ENCODE measurements around the gene FKBP1C.
"Not testable (repeated sequence)": the region's sequence is repeated elsewhere in the genome, so short reads cannot be mapped to it uniquely, and the experiment has no call there.

Gene FKBP1C

GRCh38 chr6:63211343-63211742 lies at the start of gene FKBP1C:
TSS of gene FKBP1C (plus strand) at chr6:63211469.
- H3K27ac ChIP-seq; DNase-seq (ENCODE audit: low spot score); CTCF ChIA-PET; POLR2A ChIA-PET (ENCODE audit: low non-redundant PET): not testable (repeated sequence)

GRCh38 chr6:63164047-63164803 lies 47.0 kb upstream of the FKBP1C start:
- H3K27ac ChIP-seq; DNase-seq (ENCODE audit: low spot score); CTCF ChIA-PET; POLR2A ChIA-PET (ENCODE audit: low non-redundant PET): not testable (repeated sequence)

GRCh38 chr6:63174173-63174572 lies 37.1 kb upstream of the FKBP1C start:
- ChIA-PET CTCF (no interaction called here), POLR2A (ENCODE audit: low non-redundant PET) (no interaction called here)
- DNase-seq (ENCODE audit: low spot score), result no peak
- no peak for TF ChIP-seq CTCF (conservative IDR thresholded peaks at IDR 0.05; ENCODE audit: low read depth)
- no peak overlapping the region for H3K27ac ChIP-seq

- ChIA-PET CTCF (no interaction called here), POLR2A (ENCODE audit: low non-redundant PET) (no interaction called here)
- TF ChIP-seq CTCF (conservative IDR thresholded peaks at IDR 0.05; ENCODE audit: low read depth), result no peak
- H3K27ac ChIP-seq, result no peak overlapping the region
- DNase-seq (ENCODE audit: low spot score), result no peak
Observed at GRCh38 chr6:63176181-63176580, 35.1 kb upstream of the FKBP1C start.

- H3K27ac ChIP-seq, result no peak overlapping the region
- DNase-seq (ENCODE audit: low spot score), result no peak
- TF ChIP-seq CTCF (conservative IDR thresholded peaks at IDR 0.05; ENCODE audit: low read depth), result no peak
- ChIA-PET POLR2A (ENCODE audit: low non-redundant PET) (no interaction called here), CTCF (no interaction called here)
Observed at GRCh38 chr6:63180367-63180766, 30.9 kb upstream of the FKBP1C start.

- DNase-seq (ENCODE audit: low spot score), result no peak
- H3K27ac ChIP-seq, result no peak overlapping the region
- CTCF ChIA-PET, result no interaction called here
- no peak for TF ChIP-seq CTCF (conservative IDR thresholded peaks at IDR 0.05; ENCODE audit: low read depth)
- POLR2A ChIA-PET (ENCODE audit: low non-redundant PET), result no interaction called here
Observed at GRCh38 chr6:63186970-63187369, 24.3 kb upstream of the FKBP1C start.

GRCh38 chr6:63188828-63189227 lies 22.4 kb upstream of the FKBP1C start:
- POLR2A ChIA-PET (ENCODE audit: low non-redundant PET), result no interaction called here
- no peak for TF ChIP-seq CTCF (conservative IDR thresholded peaks at IDR 0.05; ENCODE audit: low read depth)
- no peak for DNase-seq (ENCODE audit: low spot score)
- no peak overlapping the region for H3K27ac ChIP-seq
- CTCF ChIA-PET, result no interaction called here

- POLR2A ChIA-PET (ENCODE audit: low non-redundant PET), result no interaction called here
- no peak overlapping the region for H3K27ac ChIP-seq
- no peak for DNase-seq (ENCODE audit: low spot score)
- CTCF ChIA-PET, result no interaction called here
- TF ChIP-seq CTCF (conservative IDR thresholded peaks at IDR 0.05; ENCODE audit: low read depth), result no peak
Observed at GRCh38 chr6:63193324-63193723, 17.9 kb upstream of the FKBP1C start.

Measured in RWPE1 (cell line).